ENCODE data around the gene SRF. TPM values are rescaled to one million over a fixed set of nuclear protein-coding genes. Genes with fewer than 3 reads are reported as not detected.

The SRF gene
- total and polyA plus RNA-seq, 3 experiments from 2014 or later: 8.0 to 57.4 (median 55.1) TPM

Other genes with a start within 250 kb of the SRF start
- 10 to 100 TPM; 53.1 to 55.8 TPM for gene CNPY3, start 241.8 kb upstream of the SRF start, total RNA-seq
- gene CNPY3, start 241.8 kb upstream of the SRF start, polyA plus RNA-seq: 122 TPM
- gene GNMT, start 210.5 kb upstream of the SRF start, total RNA-seq: under 1 TPM; 0.39 to 0.51 TPM
- gene GNMT, start 210.5 kb upstream of the SRF start, polyA plus RNA-seq: not detected
- gene PEX6, start 192.1 kb upstream of the SRF start, total RNA-seq: 10 to 100 TPM; 19.2 to 20.6 TPM
- 14.6 TPM for gene PEX6, start 192.1 kb upstream of the SRF start, polyA plus RNA-seq
- 10 to 100 TPM; 52.2 to 52.4 TPM for gene PPP2R5D, start 186.7 kb upstream of the SRF start, total RNA-seq
- 32.5 TPM for gene PPP2R5D, start 186.7 kb upstream of the SRF start, polyA plus RNA-seq
- 100 to 1,000 TPM; 102 to 108 TPM for gene MEA1, start 157.3 kb upstream of the SRF start, total RNA-seq
- gene MEA1, start 157.3 kb upstream of the SRF start, polyA plus RNA-seq: 84.8 TPM
- 10 to 100 TPM; 73.5 to 74.1 TPM for gene KLHDC3, start 157.0 kb upstream of the SRF start, total RNA-seq
- 90.7 TPM for gene KLHDC3, start 157.0 kb upstream of the SRF start, polyA plus RNA-seq
- gene RRP36, start 149.6 kb upstream of the SRF start, total RNA-seq: 100 to 1,000 TPM; 114 to 120 TPM
- 86.2 TPM for gene RRP36, start 149.6 kb upstream of the SRF start, polyA plus RNA-seq
- 10 to 100 TPM; 11.7 to 12.1 TPM for gene CUL7, start 117.4 kb upstream of the SRF start, total RNA-seq
- 2.1 TPM for gene CUL7, start 117.4 kb upstream of the SRF start, polyA plus RNA-seq
- 10 to 100 TPM; 89.6 to 91.6 TPM for gene MRPL2, start 111.8 kb upstream of the SRF start, total RNA-seq
- 47.5 TPM for gene MRPL2, start 111.8 kb upstream of the SRF start, polyA plus RNA-seq
- 10 to 100 TPM; 11.1 to 12.3 TPM for gene KLC4, start 111.6 kb upstream of the SRF start, total RNA-seq
- 11.6 TPM for gene KLC4, start 111.6 kb upstream of the SRF start, polyA plus RNA-seq
- 1 to 10 TPM; 1.6 TPM for gene PTK7, start 95.0 kb upstream of the SRF start, total RNA-seq
- 1.9 TPM for gene PTK7, start 95.0 kb upstream of the SRF start, polyA plus RNA-seq
- gene CUL9, start 10.9 kb downstream of the SRF start, total RNA-seq: 10 to 100 TPM; 35.3 to 38.3 TPM
- 9.0 TPM for gene CUL9, start 10.9 kb downstream of the SRF start, polyA plus RNA-seq
- 10 to 100 TPM; 68.2 to 68.3 TPM for gene DNPH1, start 58.2 kb downstream of the SRF start, total RNA-seq
- gene DNPH1, start 58.2 kb downstream of the SRF start, polyA plus RNA-seq: 80.0 TPM
- 1 to 10 TPM; 1.1 to 1.2 TPM for gene TTBK1, start 72.2 kb downstream of the SRF start, total RNA-seq
- gene TTBK1, start 72.2 kb downstream of the SRF start, polyA plus RNA-seq: not detected
- gene SLC22A7, start 127.0 kb downstream of the SRF start, total RNA-seq: not detected
- gene SLC22A7, start 127.0 kb downstream of the SRF start, polyA plus RNA-seq: not detected
- under 1 TPM in 1 of 2 experiments, not detected in 1; 0.63 TPM for gene CRIP3, start 137.6 kb downstream of the SRF start, total RNA-seq
- not detected for gene CRIP3, start 137.6 kb downstream of the SRF start, polyA plus RNA-seq
- 10 to 100 TPM; 11.8 to 12.0 TPM for gene ZNF318, start 198.4 kb downstream of the SRF start, total RNA-seq
- 6.4 TPM for gene ZNF318, start 198.4 kb downstream of the SRF start, polyA plus RNA-seq

All from CD8-positive, alpha-beta memory T cell (primary cell).